ENCODE results near the gene SPTB.

- TF ChIP-seq, protein P1, sequence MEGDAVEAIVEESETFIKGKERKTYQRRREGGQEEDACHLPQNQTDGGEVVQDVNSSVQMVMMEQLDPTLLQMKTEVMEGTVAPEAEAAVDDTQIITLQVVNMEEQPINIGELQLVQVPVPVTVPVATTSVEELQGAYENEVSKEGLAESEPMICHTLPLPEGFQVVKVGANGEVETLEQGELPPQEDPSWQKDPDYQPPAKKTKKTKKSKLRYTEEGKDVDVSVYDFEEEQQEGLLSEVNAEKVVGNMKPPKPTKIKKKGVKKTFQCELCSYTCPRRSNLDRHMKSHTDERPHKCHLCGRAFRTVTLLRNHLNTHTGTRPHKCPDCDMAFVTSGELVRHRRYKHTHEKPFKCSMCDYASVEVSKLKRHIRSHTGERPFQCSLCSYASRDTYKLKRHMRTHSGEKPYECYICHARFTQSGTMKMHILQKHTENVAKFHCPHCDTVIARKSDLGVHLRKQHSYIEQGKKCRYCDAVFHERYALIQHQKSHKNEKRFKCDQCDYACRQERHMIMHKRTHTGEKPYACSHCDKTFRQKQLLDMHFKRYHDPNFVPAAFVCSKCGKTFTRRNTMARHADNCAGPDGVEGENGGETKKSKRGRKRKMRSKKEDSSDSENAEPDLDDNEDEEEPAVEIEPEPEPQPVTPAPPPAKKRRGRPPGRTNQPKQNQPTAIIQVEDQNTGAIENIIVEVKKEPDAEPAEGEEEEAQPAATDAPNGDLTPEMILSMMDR (IDR thresholded peaks at IDR 0.05; ENCODE audit: low read depth, low read length), result no peak
- TF ChIP-seq EZH2phosphoT487 (IDR thresholded peaks at IDR 0.05; ENCODE audit: low read depth), result no peak
Observed at GRCh38 chr14:64721391-64721791, 158.3 kb downstream of the SPTB start.
